ENCODE measurements around the gene NFKBIB. TPM values are rescaled to one million over a fixed set of nuclear protein-coding genes. Genes with fewer than 3 reads are reported as not detected.

The NFKBIB gene
- total and polyA plus RNA-seq, 9 donors, result 8.3 to 11.6 (median 11.0) TPM

- H3K4me1 ChIP-seq (ENCODE audit: control insufficient read depth, insufficient read depth, low read length), result peaks cover 7% of the 10 kb centered on the region
- DNase-seq, result no peak
- no peak overlapping the region for H3K27ac ChIP-seq (ENCODE audit: low read length)
- no peaks in the 10 kb centered on the region for H3K9me3 ChIP-seq (replicated peaks; ENCODE audit: control insufficient read depth, low read depth, low read length)
- no peak overlapping the region for H3K4me3 ChIP-seq (ENCODE audit: low read length)
- peaks cover 5% of the 10 kb centered on the region for H3K36me3 ChIP-seq (ENCODE audit: control insufficient read depth, insufficient read depth, low read length)
- H3K27me3 ChIP-seq (ENCODE audit: control insufficient read depth, insufficient read depth, low read length), result no peaks in the 10 kb centered on the region
- WGBS (ENCODE audit: insufficient coverage), result 85% methylated on average over 2 of the region's 2 CpGs
Observed at GRCh38 chr19:38958301-38958700, 58.5 kb downstream of the NFKBIB start.

Other genes with a start within 250 kb of the NFKBIB start
- 0.62 TPM for gene CAPN12, start 155.5 kb upstream of the NFKBIB start, total RNA-seq
- 1 to 10 TPM in 6 of 8 donors, under 1 TPM in 2; 0.23 to 2.1 (median 1.2) TPM for gene CAPN12, start 155.5 kb upstream of the NFKBIB start, polyA plus RNA-seq (ENCODE audit: insufficient read depth in 1 of 8, insufficient read length in 8 of 8, low replicate concordance in 1 of 8)
- 0.22 TPM for gene LGALS7, start 126.5 kb upstream of the NFKBIB start, total RNA-seq
- 1 to 10 TPM in 2 of 8 donors, under 1 TPM in 3, not detected in 3; 0.35 to 1.1 (median 0.93) TPM for gene LGALS7, start 126.5 kb upstream of the NFKBIB start, polyA plus RNA-seq (ENCODE audit: insufficient read depth in 1 of 8, insufficient read length in 8 of 8, low replicate concordance in 1 of 8)
- 2.3 TPM for gene LGALS7B, start 110.8 kb upstream of the NFKBIB start, total RNA-seq
- gene LGALS7B, start 110.8 kb upstream of the NFKBIB start, polyA plus RNA-seq (ENCODE audit: insufficient read depth in 1 of 8, insufficient read length in 8 of 8, low replicate concordance in 1 of 8), result 10 to 100 TPM in 1 of 8 donors, 1 to 10 TPM in 3, under 1 TPM in 3, not detected in 1; 0.45 to 44.5 (median 1.1) TPM
- gene LGALS4, start 87.0 kb upstream of the NFKBIB start, total RNA-seq, result 0.89 TPM
- 10 to 100 TPM in 2 of 8 donors, 1 to 10 TPM in 3, under 1 TPM in 3; 0.67 to 45.5 (median 1.5) TPM for gene LGALS4, start 87.0 kb upstream of the NFKBIB start, polyA plus RNA-seq (ENCODE audit: insufficient read depth in 1 of 8, insufficient read length in 8 of 8, low replicate concordance in 1 of 8)
- 34.1 TPM for gene ECH1, start 68.2 kb upstream of the NFKBIB start, total RNA-seq
- 100 to 1,000 TPM; 125 to 180 (median 152) TPM for gene ECH1, start 68.2 kb upstream of the NFKBIB start, polyA plus RNA-seq (ENCODE audit: insufficient read depth in 1 of 8, insufficient read length in 8 of 8, low replicate concordance in 1 of 8)
- gene HNRNPL, start 50.0 kb upstream of the NFKBIB start, total RNA-seq, result 195 TPM
- gene HNRNPL, start 50.0 kb upstream of the NFKBIB start, polyA plus RNA-seq (ENCODE audit: insufficient read depth in 1 of 8, insufficient read length in 8 of 8, low replicate concordance in 1 of 8), result 100 to 1,000 TPM; 242 to 355 (median 288) TPM
- gene RINL, start 21.7 kb upstream of the NFKBIB start, total RNA-seq, result 10.7 TPM
- gene RINL, start 21.7 kb upstream of the NFKBIB start, polyA plus RNA-seq (ENCODE audit: insufficient read depth in 1 of 8, insufficient read length in 8 of 8, low replicate concordance in 1 of 8), result 10 to 100 TPM in 7 of 8 donors, 1 to 10 TPM in 1; 9.3 to 14.4 (median 11.8) TPM
- 100 TPM for gene SIRT2, start 351 bp upstream of the NFKBIB start, total RNA-seq
- gene SIRT2, start 351 bp upstream of the NFKBIB start, polyA plus RNA-seq (ENCODE audit: insufficient read depth in 1 of 8, insufficient read length in 8 of 8, low replicate concordance in 1 of 8), result 100 to 1,000 TPM in 6 of 8 donors, 10 to 100 TPM in 2; 92.7 to 129 (median 109) TPM
- 2.5 TPM for gene CCER2, start 12.2 kb downstream of the NFKBIB start, total RNA-seq
- 1 to 10 TPM; 4.4 to 9.2 (median 6.8) TPM for gene CCER2, start 12.2 kb downstream of the NFKBIB start, polyA plus RNA-seq (ENCODE audit: insufficient read depth in 1 of 8, insufficient read length in 8 of 8, low replicate concordance in 1 of 8)
- 18.0 TPM for gene SARS2, start 30.8 kb downstream of the NFKBIB start, total RNA-seq
- gene SARS2, start 30.8 kb downstream of the NFKBIB start, polyA plus RNA-seq (ENCODE audit: insufficient read depth in 1 of 8, insufficient read length in 8 of 8, low replicate concordance in 1 of 8), result 10 to 100 TPM; 20.3 to 36.7 (median 26.9) TPM
- 19.6 TPM for gene MRPS12, start 31.0 kb downstream of the NFKBIB start, total RNA-seq
- gene MRPS12, start 31.0 kb downstream of the NFKBIB start, polyA plus RNA-seq (ENCODE audit: insufficient read depth in 1 of 8, insufficient read length in 8 of 8, low replicate concordance in 1 of 8), result 10 to 100 TPM; 19.6 to 22.7 (median 20.8) TPM
- gene FBXO17, start 75.8 kb downstream of the NFKBIB start, total RNA-seq, result 30.7 TPM
- 10 to 100 TPM; 25.0 to 36.7 (median 28.8) TPM for gene FBXO17, start 75.8 kb downstream of the NFKBIB start, polyA plus RNA-seq (ENCODE audit: insufficient read depth in 1 of 8, insufficient read length in 8 of 8, low replicate concordance in 1 of 8)
- gene FBXO27, start 132.6 kb downstream of the NFKBIB start, total RNA-seq, result 1.4 TPM
- gene FBXO27, start 132.6 kb downstream of the NFKBIB start, polyA plus RNA-seq (ENCODE audit: insufficient read depth in 1 of 8, insufficient read length in 8 of 8, low replicate concordance in 1 of 8), result 1 to 10 TPM; 1.5 to 5.5 (median 3.3) TPM
- gene ACP7, start 184.4 kb downstream of the NFKBIB start, total RNA-seq, result 0.09 TPM
- under 1 TPM in 7 of 8 donors, not detected in 1; 0.05 to 0.28 (median 0.11) TPM for gene ACP7, start 184.4 kb downstream of the NFKBIB start, polyA plus RNA-seq (ENCODE audit: insufficient read depth in 1 of 8, insufficient read length in 8 of 8, low replicate concordance in 1 of 8)
- 3.5 TPM for gene PAK4, start 225.8 kb downstream of the NFKBIB start, total RNA-seq
- gene PAK4, start 225.8 kb downstream of the NFKBIB start, polyA plus RNA-seq (ENCODE audit: insufficient read depth in 1 of 8, insufficient read length in 8 of 8, low replicate concordance in 1 of 8), result 10 to 100 TPM; 15.8 to 29.2 (median 21.9) TPM